Thoracic aorta endothelial cell (primary cell): ENCODE data around the gene CTU2. TPM values are rescaled to one million over a fixed set of nuclear protein-coding genes. Genes with fewer than 3 reads are reported as not detected.

Source experiments
- total RNA-seq: library from RNA; depleted of rRNA; stranded (reverse); fragments of >200 nt; gene quantifications from 2 replicates; pipeline ENCODE4 v1.2.3, GENCODE V29; 2012

Gene CTU2
- total RNA-seq, result 23.7 and 27.6 TPM in 2 replicates

DNA sequence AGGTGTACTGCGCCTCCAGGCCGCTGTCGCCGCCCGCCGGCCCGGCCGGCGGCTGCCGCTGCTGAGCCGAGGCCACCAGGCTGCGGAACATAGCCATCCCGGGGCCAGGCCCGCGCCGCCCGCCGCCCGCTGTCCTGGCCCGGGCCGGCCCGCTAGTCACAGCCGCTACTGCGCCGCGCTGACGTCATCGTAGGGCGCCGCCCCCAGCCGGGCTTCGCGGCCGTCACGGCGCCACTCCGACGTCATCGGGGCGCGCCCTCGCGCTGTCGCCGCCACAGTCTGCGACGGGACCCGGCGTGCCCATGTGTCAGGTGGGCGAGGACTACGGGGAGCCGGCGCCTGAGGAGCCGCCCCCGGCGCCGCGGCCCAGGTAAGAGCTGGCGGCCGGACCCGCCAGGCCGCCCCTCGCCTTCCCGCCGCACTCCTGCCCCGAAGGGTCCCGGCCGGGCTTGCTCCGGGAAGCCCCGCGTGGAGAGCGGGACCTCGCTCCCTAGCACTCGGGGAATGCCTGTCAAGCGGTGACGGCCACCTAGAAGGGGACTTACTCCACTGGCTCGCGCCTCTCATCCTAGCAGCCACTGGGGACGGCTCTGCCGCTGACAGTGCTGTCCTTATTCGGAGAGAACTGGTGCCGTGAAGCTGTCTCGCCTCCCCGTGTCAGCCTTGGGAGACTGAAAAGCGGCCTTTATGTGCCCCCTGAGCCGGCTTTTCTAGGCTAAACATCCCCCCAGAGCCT, at the start of gene CTU2, which contains the start of gene RNF166:
Gene CTU2, plus strand, starts transcription at position 275 of the 736 bp plus-strand sequence. Its CDS starts 28 bp downstream, at position 303.
Gene RNF166, minus strand, starts transcription at position 180 of the 736 bp plus-strand sequence. Its CDS starts 83 bp downstream, at position 97.

DNA sequence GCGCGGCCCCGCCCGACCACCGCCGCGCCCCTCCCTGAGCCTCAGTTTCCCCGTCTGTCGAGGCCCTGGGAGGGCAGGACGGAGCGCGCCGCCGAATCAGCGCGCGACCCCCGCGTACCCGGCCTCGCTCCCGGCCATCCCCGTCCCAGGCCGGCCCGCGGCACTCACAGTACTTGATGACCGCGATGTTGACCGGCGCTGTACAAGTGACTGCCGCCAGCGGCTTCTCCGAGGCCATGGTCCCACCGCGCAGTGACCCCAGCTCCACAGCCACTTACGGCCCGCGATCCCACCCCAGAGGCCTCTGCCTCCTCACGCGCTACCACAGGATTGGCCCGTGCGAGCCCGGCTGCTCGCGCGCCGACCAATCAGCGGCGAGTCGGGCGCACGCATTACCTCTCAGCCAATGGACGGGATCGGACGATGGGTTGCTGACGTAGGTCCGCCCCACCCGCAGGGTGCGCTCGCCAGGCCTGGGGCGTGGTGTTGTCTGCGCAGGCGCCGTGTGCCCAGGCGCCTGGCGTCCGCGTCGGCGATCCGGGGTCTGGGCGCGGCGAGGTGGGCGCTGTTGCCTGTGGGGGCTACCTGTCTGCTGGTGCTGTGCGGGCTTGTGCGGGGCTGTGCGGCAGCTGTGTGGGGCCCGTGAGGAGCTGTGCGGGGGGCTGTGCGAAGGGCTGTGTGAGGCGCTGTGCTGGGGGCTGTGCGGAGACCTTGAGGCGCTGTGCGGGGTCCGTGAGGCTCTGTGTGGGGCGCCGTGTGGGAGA, 43.3 kb upstream of the CTU2 start, which contains the start of gene MVD:
Gene MVD, minus strand, starts transcription at position 249 of the 764 bp plus-strand sequence. Its CDS starts 11 bp downstream, at position 238.

DNA sequence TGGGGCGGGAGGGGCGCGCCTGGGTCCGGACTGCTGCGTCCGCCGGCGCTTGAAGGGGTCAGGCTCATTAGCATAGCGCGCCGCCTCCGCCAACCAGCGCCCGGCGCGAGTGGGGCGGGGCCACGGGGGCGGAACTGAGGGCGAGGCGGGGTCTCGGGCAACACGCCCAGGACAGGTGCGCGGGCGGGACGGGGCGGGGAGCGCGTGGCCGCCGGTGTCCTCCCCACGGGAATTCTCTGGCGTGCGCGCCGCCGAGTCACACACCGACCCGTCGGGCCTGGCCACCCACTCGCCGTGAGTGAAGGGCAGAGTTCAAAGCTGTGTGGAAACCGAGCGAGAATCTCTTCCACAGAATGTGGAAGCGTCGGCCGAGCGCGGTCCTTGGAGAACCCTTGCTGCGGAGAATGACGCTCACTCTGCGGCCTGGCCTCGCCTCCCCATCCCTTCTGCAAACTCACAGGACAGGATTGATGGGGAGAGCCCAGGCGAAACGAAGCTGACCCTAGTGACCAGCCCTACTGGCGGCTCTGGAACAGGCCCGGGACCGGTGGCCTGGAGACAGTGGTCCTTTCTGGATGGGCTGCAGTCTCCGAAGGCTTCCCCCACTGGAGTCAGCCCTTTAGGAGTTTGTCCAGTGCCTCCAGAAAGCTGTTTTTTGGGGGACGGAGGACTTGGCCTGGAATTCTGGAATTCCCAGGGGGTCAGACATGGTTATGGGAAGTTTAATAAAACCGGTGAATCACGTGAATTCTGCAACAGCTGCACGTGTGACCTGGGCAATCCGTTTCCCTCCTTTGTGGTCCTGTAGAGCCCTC, 19.7 kb upstream of the CTU2 start, which contains the start of gene SNAI3:
Gene SNAI3, minus strand, starts transcription at position 69 of the 815 bp plus-strand sequence. CDS start 101 bp downstream, outside the sequence.

Other genes starting within 250 kb of the CTU2 start
- 22.9 and 25.0 TPM in 2 replicates for gene ZC3H18, start 136.1 kb upstream of the CTU2 start, total RNA-seq
- not detected in 2 replicates for gene IL17C, start 67.9 kb upstream of the CTU2 start, total RNA-seq
- 48.4 and 64.0 TPM in 2 replicates for gene CYBA, start 55.5 kb upstream of the CTU2 start, total RNA-seq
- gene MVD, start 43.4 kb upstream of the CTU2 start, total RNA-seq, result 39.1 and 72.0 TPM in 2 replicates
- 0.13 TPM in 1 of 2 replicates, not detected in the other for gene SNAI3, start 20.0 kb upstream of the CTU2 start, total RNA-seq
- 17.7 and 20.2 TPM in 2 replicates for gene RNF166, start 95 bp upstream of the CTU2 start, total RNA-seq
- gene PIEZO1, start 78.7 kb downstream of the CTU2 start, total RNA-seq, result 170 and 208 TPM in 2 replicates
- gene CDT1, start 97.3 kb downstream of the CTU2 start, total RNA-seq, result 12.9 and 23.9 TPM in 2 replicates
- gene APRT, start 105.4 kb downstream of the CTU2 start, total RNA-seq, result 89.5 and 105 TPM in 2 replicates
- gene GALNS, start 150.4 kb downstream of the CTU2 start, total RNA-seq, result 20.3 and 22.3 TPM in 2 replicates
- 42.8 and 43.7 TPM in 2 replicates for gene TRAPPC2L, start 150.6 kb downstream of the CTU2 start, total RNA-seq
- not detected in 2 replicates for gene PABPN1L, start 160.2 kb downstream of the CTU2 start, total RNA-seq